GM19023 (cell line): ENCODE results near the gene RABGAP1.

Experiments used
- ATAC-seq: cut with Tn5 transposase; IDR thresholded peaks from one replicate; pipeline ENCODE4 v1.9.1; 2021; ENCODE audit warnings: mild to moderate bottlenecking, moderate library complexity; ENCODE audit not compliant: unreplicated experiment

RABGAP1 gene

GRCh38 chr9:123108976-123109375 is 168.2 kb downstream of the RABGAP1 start:
- ATAC-seq: no peak

- ATAC-seq: no peak
Observed at GRCh38 chr9:123109540-123110279, 168.9 kb downstream of the RABGAP1 start.

GRCh38 chr9:123111427-123112014 is 170.7 kb downstream of the RABGAP1 start:
- ATAC-seq: no peak

- ATAC-seq: no peak
Observed at GRCh38 chr9:123112015-123112975, 171.5 kb downstream of the RABGAP1 start.

GRCh38 chr9:123113185-123113584 is 172.4 kb downstream of the RABGAP1 start:
- ATAC-seq: no peak

GRCh38 chr9:123115146-123115913 is 174.5 kb downstream of the RABGAP1 start:
- no peak for ATAC-seq

GRCh38 chr9:123116036-123116435 is 175.2 kb downstream of the RABGAP1 start:
- no peak for ATAC-seq

- no peak for ATAC-seq
Observed at GRCh38 chr9:123119566-123119965, 178.7 kb downstream of the RABGAP1 start.

GRCh38 chr9:123120131-123120530 is 179.3 kb downstream of the RABGAP1 start:
- ATAC-seq: no peak

GRCh38 chr9:123120953-123121352 is 180.1 kb downstream of the RABGAP1 start:
- no peak for ATAC-seq

GRCh38 chr9:123121457-123121856 is 180.6 kb downstream of the RABGAP1 start:
- no peak for ATAC-seq

GRCh38 chr9:123127512-123128075 is 186.8 kb downstream of the RABGAP1 start:
- no peak for ATAC-seq

- ATAC-seq: no peak
Observed at GRCh38 chr9:123128591-123128990, 187.8 kb downstream of the RABGAP1 start.

- no peak for ATAC-seq
Observed at GRCh38 chr9:123129423-123129822, 188.6 kb downstream of the RABGAP1 start.

GRCh38 chr9:123131258-123131657 is 190.4 kb downstream of the RABGAP1 start:
- no peak for ATAC-seq

- ATAC-seq: no peak
Observed at GRCh38 chr9:123131993-123132392, 191.2 kb downstream of the RABGAP1 start.

GRCh38 chr9:123132696-123133095 is 191.9 kb downstream of the RABGAP1 start:
- ATAC-seq: no peak

GRCh38 chr9:123135430-123135829 is 194.6 kb downstream of the RABGAP1 start:
- ATAC-seq: no peak

- ATAC-seq: no peak
Observed at GRCh38 chr9:123138163-123138562, 197.3 kb downstream of the RABGAP1 start.

- ATAC-seq: no peak
Observed at GRCh38 chr9:123149067-123149466, 208.2 kb downstream of the RABGAP1 start.
